PC-3 (cell line): ENCODE results near the gene ACOT2. TPM values are rescaled to one million over a fixed set of nuclear protein-coding genes. Genes with fewer than 3 reads are reported as not detected.
A peak's percentile ranks its signal among the peaks of the same experiment; 100 is the strongest.
"Not testable (repeated sequence)": the region's sequence is repeated elsewhere in the genome, so short reads cannot be mapped to it uniquely, and the experiment has no call there.

Source experiments
- ATAC-seq: fragments of 200-7000 bp; cut with Tn5 transposase; 2 replicates; pipeline ENCODE4 v1.9.1; 2020; ENCODE audit warnings: mild to moderate bottlenecking, moderate library complexity
- BruUV-seq: library from RNA; stranded (reverse); fragments of 400-500 nt; replicated peaks from 2 replicates; lab custom pipeline; 2021; lab: Mats Ljungman, UMichigan
- CTCF ChIA-PET: fragments of 300-600 bp; sonication (Branson Sonifier 250); formaldehyde crosslinking; loops from one replicate; lab custom pipeline; 2022; ENCODE audit warnings: antibody characterized with exemption; lab: Charles Lee
- POLR2A ChIA-PET: fragments of 300-600 bp; sonication (Branson Sonifier 250); formaldehyde crosslinking; loops from one replicate; lab custom pipeline; 2022; ENCODE audit warnings: antibody characterized with exemption; ENCODE audit not compliant: unreplicated experiment; lab: Charles Lee
- DNase-seq: peaks from one replicate; pipeline ENCODE4 v3.0.0-alpha.2; 2015
- H2AFZ ChIP-seq: fragments of 300-600 bp; sonication (generic); 2 replicates; pipeline ENCODE4 v1.6.0; 2016; ENCODE audit warnings: antibody characterized with exemption, low read length
- H3F3A ChIP-seq: fragments of 300-600 bp; sonication (generic); one replicate; pipeline ENCODE4 v1.6.0; 2017; ENCODE audit warnings: antibody characterized with exemption, low read length, control low read depth, mild to moderate bottlenecking; ENCODE audit not compliant: unreplicated experiment
- H3K27ac ChIP-seq: fragments of 300-600 bp; sonication (generic); 2 replicates; pipeline ENCODE4 v1.5.1; 2016; ENCODE audit warnings: mild to moderate bottlenecking, low read length
- H3K27me3 ChIP-seq: fragments of 300-600 bp; sonication (generic); 2 replicates; pipeline ENCODE4 v1.6.1; 2016; ENCODE audit warnings: low read length, mixed read lengths
- H3K36me3 ChIP-seq: fragments of 300-600 bp; sonication (generic); 2 replicates; pipeline ENCODE4 v1.6.1; 2016; ENCODE audit warnings: low read depth, mixed run types, low read length, mixed read lengths
- H3K4me1 ChIP-seq: fragments of 300-600 bp; sonication (generic); 2 replicates; pipeline ENCODE4 v1.5.1; 2016; ENCODE audit warnings: low read length; ENCODE audit not compliant: insufficient read depth
- H3K4me2 ChIP-seq: fragments of 300-600 bp; sonication (generic); 2 replicates; pipeline ENCODE4 v1.6.0; 2016; ENCODE audit warnings: low read length
- H3K4me3 ChIP-seq: fragments of 300-600 bp; sonication (generic); 2 replicates; pipeline ENCODE4 v1.5.1; 2016; ENCODE audit warnings: mild to moderate bottlenecking, low read length, mixed read lengths
- H3K79me2 ChIP-seq: fragments of 300-600 bp; sonication (generic); 2 replicates; pipeline ENCODE4 v1.6.1; 2017; ENCODE audit warnings: low read length, mixed read lengths
- H3K9ac ChIP-seq: fragments of 300-600 bp; sonication (generic); 2 replicates; pipeline ENCODE4 v1.6.0; 2016; ENCODE audit warnings: mild to moderate bottlenecking, low read length
- H3K9me2 ChIP-seq: fragments of 300-600 bp; sonication (generic); replicated peaks from 2 replicates; pipeline ENCODE4 v1.6.1; 2016; ENCODE audit warnings: mixed run types, low read length, mixed read lengths
- H3K9me3 ChIP-seq: fragments of 300-600 bp; sonication (generic); 2 replicates; pipeline ENCODE4 v1.6.1; 2016; ENCODE audit warnings: low read length, mixed read lengths
- H4K20me1 ChIP-seq: fragments of 300-600 bp; sonication (generic); 2 replicates; pipeline ENCODE4 v1.6.1; 2016; ENCODE audit warnings: low read length, mixed read lengths
- CTCF ChIP-seq: fragments of 300-600 bp; sonication (generic); conservative IDR thresholded peaks from 2 replicates; pipeline ENCODE4 v1.5.1; 2017; ENCODE audit warnings: antibody characterized with exemption, low read depth, mild to moderate bottlenecking, low read length
- EZH2 ChIP-seq: fragments of 300-600 bp; sonication (generic); IDR thresholded peaks from one replicate; pipeline ENCODE4 v1.6.1; 2017; ENCODE audit warnings: antibody characterized with exemption, mild to moderate bottlenecking, low read length; ENCODE audit not compliant: unreplicated experiment
- EZH2phosphoT487 ChIP-seq: fragments of 300-600 bp; sonication (generic); IDR thresholded peaks from 2 replicates; pipeline ENCODE4 v1.6.1; 2018; ENCODE audit warnings: mild to moderate bottlenecking, antibody characterized with exemption, low read length, borderline replicate concordance
- intact Hi-C: fragments of 100-400 bp; cut with micrococcal nuclease; formaldehyde crosslinking; loops from 2 replicates; pipeline ENCODE4 v1.9.0; 2023
- total RNA-seq: library from RNA; depleted of rRNA; stranded (reverse); fragments of >200 nt; gene quantifications from 2 replicates; pipeline ENCODE4 v1.2.3, GENCODE V29; 2014

ACOT2 gene
- total RNA-seq, 1 experiment from 2014 or later, result 39.0 TPM

DNA sequence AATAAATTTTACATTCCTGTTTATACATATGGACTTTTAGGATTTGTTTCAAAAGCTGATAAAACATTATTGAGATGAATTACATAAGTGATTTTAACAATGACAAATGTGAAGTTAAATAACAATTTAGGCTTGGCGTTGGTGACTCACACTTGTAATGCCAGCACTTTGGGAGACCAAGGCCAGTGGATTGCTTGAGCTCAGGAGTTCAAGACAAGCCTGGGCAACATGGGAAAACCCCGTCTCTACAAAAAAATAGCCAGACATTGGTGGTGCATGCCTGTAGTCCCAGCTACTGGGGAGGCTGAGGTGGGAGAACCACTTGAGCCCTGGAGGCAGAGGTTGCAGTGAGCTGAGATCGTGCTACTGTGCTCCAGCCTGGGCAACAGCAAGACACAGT is 7.4 kb downstream of the ACOT2 start:
- Histone ChIP-seq H3K27me3 (no peaks in the 10 kb centered on the region), H3K36me3 (peaks cover 5% of the 10 kb centered on the region; the same call in 1 of the 2 replicates), H3K4me2 (no peak overlapping the region), H3K9me2 (no peaks in the 10 kb centered on the region), H3K79me2 (no peaks in the 10 kb centered on the region), H3F3A (no peaks in the 10 kb centered on the region), H4K20me1 (no peaks in the 10 kb centered on the region), H3K4me3 (no peak overlapping the region), H3K4me1 (peaks cover 5% of the 10 kb centered on the region; the same call in 1 of the 2 replicates), H3K9me3 (no peaks in the 10 kb centered on the region), H3K9ac (no peak overlapping the region), H2AFZ (no peak overlapping the region), H3K27ac (no peak overlapping the region)
- BruUV-seq, result no TSS peak
- intact Hi-C loops, result no loop called here
- TF ChIP-seq CTCF, result no peak
- no peak for TF ChIP-seq EZH2
- no peak for TF ChIP-seq EZH2phosphoT487
- peak; percentile 51 for ATAC-seq
- POLR2A ChIA-PET, result interaction anchor here (0.6 kb wide), 1 partner anchor 8 kb away, joined by 4 read pairs; no protein-coding TSS in a partner anchor
- CTCF ChIA-PET, result interaction anchor here (0.8 kb wide), 1 partner anchor 49 kb away, joined by 6 read pairs; no protein-coding TSS in a partner anchor
- peak; percentile 37 for DNase-seq

- peak; percentile 75 for ATAC-seq
- H3K79me2 ChIP-seq, BruUV-seq, H3K9me2 ChIP-seq, POLR2A ChIA-PET, H3K27me3 ChIP-seq, H3K9ac ChIP-seq, H3K36me3 ChIP-seq, H3K27ac ChIP-seq, H3K4me2 ChIP-seq, H3F3A ChIP-seq, H3K9me3 ChIP-seq, H3K4me3 ChIP-seq, intact Hi-C loops, H2AFZ ChIP-seq, H3K4me1 ChIP-seq, H4K20me1 ChIP-seq, DNase-seq: not testable (repeated sequence)
- CTCF ChIA-PET, result interaction anchor here (0.8 to 0.9 kb wide), 2 partner anchors 50 to 57 kb away, joined by 3 to 6 read pairs; no protein-coding TSS in a partner anchor
Measured at GRCh38 chr14:73577214-73577613, 8.2 kb downstream of the ACOT2 start.

GRCh38 chr14:73582102-73582979 is 13.3 kb downstream of the ACOT2 start:
- H3K9ac ChIP-seq, H3K27ac ChIP-seq, H3K4me2 ChIP-seq, H2AFZ ChIP-seq, H3K9me3 ChIP-seq, CTCF ChIA-PET, H3K36me3 ChIP-seq, H3K4me1 ChIP-seq, ATAC-seq, DNase-seq, POLR2A ChIA-PET, BruUV-seq, H4K20me1 ChIP-seq, H3K4me3 ChIP-seq, H3K27me3 ChIP-seq, H3K79me2 ChIP-seq, H3K9me2 ChIP-seq, H3F3A ChIP-seq: not testable (repeated sequence)
- intact Hi-C loops, result loop anchor here (10.0 kb wide), 1 partner anchor 668 kb away; no protein-coding TSS in a partner anchor
